HG02759 (cell line): Measurements from ENCODE around the gene AK8.

Experiments used
- ATAC-seq: cut with Tn5 transposase; IDR thresholded peaks from one replicate; pipeline ENCODE4 v1.9.1; 2021; ENCODE audit warnings: mild to moderate bottlenecking, moderate library complexity; ENCODE audit not compliant: unreplicated experiment

Gene AK8

GRCh38 chr9:132800038-132800648, 77.9 kb downstream of the AK8 start:
- no peak for ATAC-seq

GRCh38 chr9:132798817-132799790, 79.0 kb downstream of the AK8 start:
- ATAC-seq = no peak

- ATAC-seq = no peak
Measured at GRCh38 chr9:132797861-132798659, 80.0 kb downstream of the AK8 start.

GRCh38 chr9:132795511-132796303, 82.4 kb downstream of the AK8 start:
- ATAC-seq = no peak

- no peak for ATAC-seq
Measured at GRCh38 chr9:132794730-132795380, 83.2 kb downstream of the AK8 start.

GRCh38 chr9:132793606-132794580, 84.2 kb downstream of the AK8 start:
- no peak for ATAC-seq

- ATAC-seq = no peak
Measured at GRCh38 chr9:132792547-132792946, 85.5 kb downstream of the AK8 start.

GRCh38 chr9:132791699-132792240, 86.3 kb downstream of the AK8 start:
- ATAC-seq = no peak

GRCh38 chr9:132789719-132790118, 88.4 kb downstream of the AK8 start:
- ATAC-seq = no peak

GRCh38 chr9:132788378-132788777, 89.7 kb downstream of the AK8 start:
- ATAC-seq = no peak

GRCh38 chr9:132787748-132788159, 90.3 kb downstream of the AK8 start:
- no peak for ATAC-seq

- no peak for ATAC-seq
Measured at GRCh38 chr9:132784286-132784830, 93.7 kb downstream of the AK8 start.

- ATAC-seq = no peak
Measured at GRCh38 chr9:132783006-132783405, 95.1 kb downstream of the AK8 start.

GRCh38 chr9:132782037-132782436, 96.0 kb downstream of the AK8 start:
- ATAC-seq = no peak

GRCh38 chr9:132780230-132781007, 97.7 kb downstream of the AK8 start:
- no peak for ATAC-seq

GRCh38 chr9:132776891-132777290, 101.2 kb downstream of the AK8 start:
- ATAC-seq = no peak

GRCh38 chr9:132776268-132776667, 101.8 kb downstream of the AK8 start:
- no peak for ATAC-seq

GRCh38 chr9:132775720-132776119, 102.4 kb downstream of the AK8 start:
- no peak for ATAC-seq
